ENCODE measurements around the gene CAMKK1.
A peak's percentile ranks its signal among the peaks of the same experiment; 100 is the strongest.

- TF ChIP-seq, protein P1, sequence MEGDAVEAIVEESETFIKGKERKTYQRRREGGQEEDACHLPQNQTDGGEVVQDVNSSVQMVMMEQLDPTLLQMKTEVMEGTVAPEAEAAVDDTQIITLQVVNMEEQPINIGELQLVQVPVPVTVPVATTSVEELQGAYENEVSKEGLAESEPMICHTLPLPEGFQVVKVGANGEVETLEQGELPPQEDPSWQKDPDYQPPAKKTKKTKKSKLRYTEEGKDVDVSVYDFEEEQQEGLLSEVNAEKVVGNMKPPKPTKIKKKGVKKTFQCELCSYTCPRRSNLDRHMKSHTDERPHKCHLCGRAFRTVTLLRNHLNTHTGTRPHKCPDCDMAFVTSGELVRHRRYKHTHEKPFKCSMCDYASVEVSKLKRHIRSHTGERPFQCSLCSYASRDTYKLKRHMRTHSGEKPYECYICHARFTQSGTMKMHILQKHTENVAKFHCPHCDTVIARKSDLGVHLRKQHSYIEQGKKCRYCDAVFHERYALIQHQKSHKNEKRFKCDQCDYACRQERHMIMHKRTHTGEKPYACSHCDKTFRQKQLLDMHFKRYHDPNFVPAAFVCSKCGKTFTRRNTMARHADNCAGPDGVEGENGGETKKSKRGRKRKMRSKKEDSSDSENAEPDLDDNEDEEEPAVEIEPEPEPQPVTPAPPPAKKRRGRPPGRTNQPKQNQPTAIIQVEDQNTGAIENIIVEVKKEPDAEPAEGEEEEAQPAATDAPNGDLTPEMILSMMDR (IDR thresholded peaks at IDR 0.05; ENCODE audit: insufficient read depth, low read depth, low read length), result no peak
- peak; percentile 10 for TF ChIP-seq EZH2 (IDR thresholded peaks at IDR 0.05; ENCODE audit: insufficient read depth, low read length)
Observed at GRCh38 chr17:3890082-3890877, 2.6 kb downstream of the CAMKK1 start.

Data from astrocyte (in vitro differentiated cells and primary cell).